Measurements from ENCODE around the gene ETV6.

ETV6 gene

GRCh38 chr12:11824069-11824468, 174.6 kb downstream of the ETV6 start:
- Histone ChIP-seq H3K4me2 (ENCODE audit: low read depth, low read length, poor library complexity, severe bottlenecking) (no peak overlapping the region), H3K36me3 (ENCODE audit: insufficient read depth, low read length) (peaks cover 64% of the 10 kb centered on the region; the same call in 1 of the 2 replicates), H4K20me1 (ENCODE audit: insufficient read depth, low read length, poor library complexity, severe bottlenecking) (no peaks in the 10 kb centered on the region), H3F3A (ENCODE audit: low read depth) (no peaks in the 10 kb centered on the region), H3K27me3 (ENCODE audit: insufficient read depth, low read length, poor library complexity, severe bottlenecking) (no peaks in the 10 kb centered on the region), H3K79me2 (ENCODE audit: insufficient read depth, low read length) (peaks cover 67% of the 10 kb centered on the region; the same call in 1 of the 2 replicates), H3K9ac (ENCODE audit: low read depth, low read length, poor library complexity, severe bottlenecking) (no peak overlapping the region), H3K4me1 (ENCODE audit: insufficient read depth, low read length, poor library complexity, severe bottlenecking) (peaks cover 7% of the 10 kb centered on the region), H3K9me3 (ENCODE audit: insufficient read depth, low read depth, low read length) (no peaks in the 10 kb centered on the region), H2AFZ (ENCODE audit: low read length) (no peak overlapping the region), H3K4me3 (ENCODE audit: low read length, poor library complexity, severe bottlenecking) (no peak overlapping the region), H3K9me2 (replicated peaks; ENCODE audit: low read depth, low read length) (no peaks in the 10 kb centered on the region)
- TF ChIP-seq EZH2phosphoT487 (IDR thresholded peaks at IDR 0.05; ENCODE audit: borderline replicate concordance), result no peak
- no peak for TF ChIP-seq CTCF (conservative IDR thresholded peaks at IDR 0.05; ENCODE audit: low read length)

- H4K20me1 ChIP-seq (ENCODE audit: insufficient read depth, low read length, poor library complexity, severe bottlenecking), result no peaks in the 10 kb centered on the region
- no peak overlapping the region for H2AFZ ChIP-seq (ENCODE audit: low read length)
- H3F3A ChIP-seq (ENCODE audit: low read depth), result no peaks in the 10 kb centered on the region
- H3K79me2 ChIP-seq (ENCODE audit: insufficient read depth, low read length), result peaks cover 67% of the 10 kb centered on the region; the same call in 1 of the 2 replicates
- no peak for TF ChIP-seq CTCF (conservative IDR thresholded peaks at IDR 0.05; ENCODE audit: low read length)
- no peak for TF ChIP-seq EZH2phosphoT487 (IDR thresholded peaks at IDR 0.05; ENCODE audit: borderline replicate concordance)
- H3K4me2 ChIP-seq (ENCODE audit: low read depth, low read length, poor library complexity, severe bottlenecking), result no peak overlapping the region
- peaks cover 64% of the 10 kb centered on the region; the same call in 1 of the 2 replicates for H3K36me3 ChIP-seq (ENCODE audit: insufficient read depth, low read length)
- H3K9ac ChIP-seq (ENCODE audit: low read depth, low read length, poor library complexity, severe bottlenecking), result no peak overlapping the region
- H3K9me3 ChIP-seq (ENCODE audit: insufficient read depth, low read depth, low read length), result no peaks in the 10 kb centered on the region
- H3K4me3 ChIP-seq (ENCODE audit: low read length, poor library complexity, severe bottlenecking), result no peak overlapping the region
- H3K27me3 ChIP-seq (ENCODE audit: insufficient read depth, low read length, poor library complexity, severe bottlenecking), result no peaks in the 10 kb centered on the region
- peaks cover 7% of the 10 kb centered on the region for H3K4me1 ChIP-seq (ENCODE audit: insufficient read depth, low read length, poor library complexity, severe bottlenecking)
- H3K9me2 ChIP-seq (replicated peaks; ENCODE audit: low read depth, low read length), result no peaks in the 10 kb centered on the region
Observed at GRCh38 chr12:11824736-11825135, 175.3 kb downstream of the ETV6 start.

GRCh38 chr12:11825278-11825677, 175.8 kb downstream of the ETV6 start:
- Histone ChIP-seq H3K27me3 (ENCODE audit: insufficient read depth, low read length, poor library complexity, severe bottlenecking) (no peaks in the 10 kb centered on the region), H3K4me2 (ENCODE audit: low read depth, low read length, poor library complexity, severe bottlenecking) (no peak overlapping the region), H3K4me3 (ENCODE audit: low read length, poor library complexity, severe bottlenecking) (no peak overlapping the region), H3K9me3 (ENCODE audit: insufficient read depth, low read depth, low read length) (no peaks in the 10 kb centered on the region), H3K79me2 (ENCODE audit: insufficient read depth, low read length) (peaks cover 68% of the 10 kb centered on the region; the same call in 1 of the 2 replicates), H3F3A (ENCODE audit: low read depth) (no peaks in the 10 kb centered on the region), H3K36me3 (ENCODE audit: insufficient read depth, low read length) (peaks cover 64% of the 10 kb centered on the region; the same call in 1 of the 2 replicates), H3K4me1 (ENCODE audit: insufficient read depth, low read length, poor library complexity, severe bottlenecking) (peaks cover 7% of the 10 kb centered on the region), H3K9me2 (replicated peaks; ENCODE audit: low read depth, low read length) (no peaks in the 10 kb centered on the region), H4K20me1 (ENCODE audit: insufficient read depth, low read length, poor library complexity, severe bottlenecking) (no peaks in the 10 kb centered on the region), H3K9ac (ENCODE audit: low read depth, low read length, poor library complexity, severe bottlenecking) (no peak overlapping the region), H2AFZ (ENCODE audit: low read length) (no peak overlapping the region)
- TF ChIP-seq CTCF (conservative IDR thresholded peaks at IDR 0.05; ENCODE audit: low read length), result no peak
- no peak for TF ChIP-seq EZH2phosphoT487 (IDR thresholded peaks at IDR 0.05; ENCODE audit: borderline replicate concordance)
